Osteocyte (in vitro differentiated cells): ENCODE measurements around the gene TMEM204. TPM values are rescaled to one million over a fixed set of nuclear protein-coding genes. Genes with fewer than 3 reads are reported as not detected.

Experiments used
- DNase-seq: peaks from one replicate; pipeline ENCODE4 v3.0.0; 2021; ENCODE audit warnings: mixed read lengths; ENCODE audit not compliant: unreplicated experiment; ENCODE audit errors: extremely low spot score
- H3K27ac Mint-ChIP-seq: one replicate; pipeline ENCODE4 v1.8.0; 2021; ENCODE audit warnings: mild to moderate bottlenecking, mixed read lengths; ENCODE audit not compliant: unreplicated experiment
- H3K27me3 Mint-ChIP-seq: one replicate; pipeline ENCODE4 v1.8.0; 2021; ENCODE audit warnings: mixed read lengths; ENCODE audit not compliant: unreplicated experiment
- H3K36me3 Mint-ChIP-seq: one replicate; pipeline ENCODE4 v1.8.0; 2021; ENCODE audit warnings: mixed read lengths; ENCODE audit not compliant: unreplicated experiment
- H3K4me1 Mint-ChIP-seq: one replicate; pipeline ENCODE4 v1.8.0; 2021; ENCODE audit warnings: mixed read lengths; ENCODE audit not compliant: unreplicated experiment
- H3K4me3 Mint-ChIP-seq: one replicate; pipeline ENCODE4 v1.8.0; 2021; ENCODE audit warnings: mild to moderate bottlenecking, moderate library complexity, mixed read lengths; ENCODE audit not compliant: unreplicated experiment
- H3K9me3 Mint-ChIP-seq: one replicate; pipeline ENCODE4 v1.8.0; 2021; ENCODE audit warnings: mixed read lengths; ENCODE audit not compliant: unreplicated experiment
- CTCF ChIP-seq: fragments of 200-600 bp; sonication (generic); IDR thresholded peaks from 2 replicates; pipeline ENCODE4 v1.5.0; 2021; ENCODE audit warnings: antibody characterized with exemption, mild to moderate bottlenecking, moderate library complexity
- total RNA-seq: library from RNA; stranded (reverse); gene quantifications from 2 replicates; pipeline ENCODE4 v1.2.1, GENCODE V29; 2021

The TMEM204 gene
- total RNA-seq, 1 donor from 2014 or later: 14.5 TPM

GRCh38 chr16:1550696-1551095, 17.2 kb downstream of the TMEM204 start:
- no peak overlapping the region for H3K27ac Mint-ChIP-seq

DNA sequence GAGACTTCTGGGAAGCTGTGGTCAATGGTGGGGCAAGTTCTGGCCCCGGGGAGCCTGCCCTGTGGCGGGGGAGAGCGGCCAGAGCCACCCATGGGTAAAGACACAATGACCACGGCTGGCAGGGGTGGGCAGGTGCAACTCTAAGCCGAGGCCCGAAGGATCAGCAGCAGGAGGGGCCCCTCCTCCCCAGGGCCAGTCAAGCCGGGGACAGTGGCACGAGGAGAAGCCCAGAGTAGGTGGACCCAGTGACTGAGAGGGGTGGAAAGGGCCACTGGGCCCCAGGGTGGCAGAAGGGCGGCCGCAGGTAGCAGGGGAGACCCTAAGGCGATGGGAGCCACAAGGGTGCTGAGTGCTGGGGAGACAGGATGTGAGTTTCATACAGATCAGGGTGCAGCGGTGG, 17.7 kb downstream of the TMEM204 start:
- Mint-ChIP-seq H3K4me3 (no peak overlapping the region), H3K27me3 (no peaks in the 10 kb centered on the region), H3K4me1 (peaks cover 23% of the 10 kb centered on the region)

More at GRCh38 chr16:1550696-1551095, 17.2 kb downstream of the TMEM204 start:
- no peaks in the 10 kb centered on the region for H3K9me3 Mint-ChIP-seq
- no peak overlapping the region for H3K4me3 Mint-ChIP-seq
- no peak for DNase-seq
- no peak for TF ChIP-seq CTCF
- H3K4me1 Mint-ChIP-seq: peaks cover 23% of the 10 kb centered on the region
- H3K36me3 Mint-ChIP-seq: peaks cover 21% of the 10 kb centered on the region
- no peaks in the 10 kb centered on the region for H3K27me3 Mint-ChIP-seq

DNA sequence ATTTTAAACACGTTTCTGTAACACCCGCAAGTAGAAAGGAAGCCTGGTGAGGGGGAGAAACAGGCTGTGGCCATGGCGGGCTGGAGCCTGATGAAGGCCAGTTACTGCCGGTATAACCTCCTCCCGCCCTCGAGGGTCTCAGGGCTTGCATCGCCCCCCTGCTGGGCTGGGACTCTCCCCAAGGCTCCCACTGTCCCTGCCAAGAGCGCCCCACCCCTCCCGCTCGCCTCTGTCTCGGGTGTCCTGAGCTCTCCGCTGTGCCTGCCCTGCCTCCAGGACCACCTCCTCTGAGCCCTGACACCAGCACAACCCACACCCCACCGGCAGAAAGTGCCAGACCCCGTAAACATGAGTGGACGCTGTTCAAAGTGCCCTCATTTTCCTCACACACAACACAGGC, 18.7 kb downstream of the TMEM204 start:
- Mint-ChIP-seq H3K27me3 (no peaks in the 10 kb centered on the region), H3K9me3 (no peaks in the 10 kb centered on the region), H3K27ac (no peak overlapping the region), H3K4me1 (peaks cover 23% of the 10 kb centered on the region), H3K36me3 (peaks cover 25% of the 10 kb centered on the region), H3K4me3 (no peak overlapping the region)
- DNase-seq: no peak
- no peak for TF ChIP-seq CTCF

More for the DNA sequence above, 17.7 kb downstream of the TMEM204 start:
- TF ChIP-seq CTCF: no peak
- Mint-ChIP-seq H3K27ac (no peak overlapping the region), H3K36me3 (peaks cover 22% of the 10 kb centered on the region), H3K9me3 (no peaks in the 10 kb centered on the region)
- DNase-seq: no peak

DNA sequence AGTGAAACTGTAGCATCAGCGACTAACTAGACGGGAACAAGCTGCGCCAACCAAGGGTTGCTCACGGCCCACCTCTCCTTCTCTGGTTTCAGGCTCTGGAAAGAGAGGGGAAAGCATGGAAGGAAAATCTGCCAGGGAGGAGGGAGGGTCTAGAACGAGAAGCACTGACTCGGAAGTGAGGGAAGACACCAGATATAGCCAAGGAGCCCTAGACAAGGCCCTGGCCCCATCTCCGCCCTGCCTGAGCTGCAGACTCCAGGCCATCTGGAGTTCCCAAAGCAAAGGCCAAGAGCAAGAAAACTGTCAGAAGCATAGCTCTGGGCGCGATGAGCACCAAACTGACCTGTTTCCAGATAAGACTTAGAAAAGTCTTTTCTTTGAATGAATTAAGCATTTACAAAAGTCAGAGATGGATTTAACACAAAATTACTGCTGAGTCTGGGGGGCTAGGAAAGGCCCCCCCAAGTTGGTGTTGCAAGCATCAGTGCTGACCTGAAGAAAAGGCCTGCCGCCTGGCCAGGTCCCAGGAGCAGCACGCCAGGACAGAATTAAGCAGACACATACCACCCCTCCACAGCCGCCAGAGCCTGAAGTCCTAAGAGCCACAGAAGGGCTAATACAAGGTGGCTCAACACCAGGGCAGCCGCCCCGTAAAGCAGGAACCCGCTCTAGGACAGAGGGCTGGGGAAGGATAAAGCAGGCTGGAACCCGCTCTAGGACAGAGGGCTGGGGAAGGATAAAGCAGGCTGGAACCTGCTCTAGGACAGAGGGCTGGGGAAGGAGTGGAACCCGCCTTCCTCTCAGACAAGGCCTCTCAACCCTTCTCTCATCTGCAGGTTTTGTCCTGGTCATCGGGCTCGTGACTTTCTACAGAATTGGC, 20.7 kb downstream of the TMEM204 start:
- no peak for DNase-seq
- no peak overlapping the region for H3K4me3 Mint-ChIP-seq
- peaks cover 6% of the 10 kb centered on the region for H3K4me1 Mint-ChIP-seq
- peaks cover 32% of the 10 kb centered on the region for H3K36me3 Mint-ChIP-seq
- H3K27ac Mint-ChIP-seq: peak overlapping the region; percentile 40
- no peaks in the 10 kb centered on the region for H3K9me3 Mint-ChIP-seq
- no peak for TF ChIP-seq CTCF
- H3K27me3 Mint-ChIP-seq: no peaks in the 10 kb centered on the region

- Mint-ChIP-seq H3K4me1 (no peaks in the 10 kb centered on the region), H3K27ac (no peak overlapping the region), H3K4me3 (no peak overlapping the region), H3K27me3 (no peaks in the 10 kb centered on the region), H3K36me3 (peaks cover 34% of the 10 kb centered on the region), H3K9me3 (no peaks in the 10 kb centered on the region)
- no peak for TF ChIP-seq CTCF
- no peak for DNase-seq
These were observed 21.5 kb downstream of the TMEM204 start for GRCh38 chr16:1554826-1555445.
